ENCODE results near the gene GZMM. TPM values are rescaled to one million over a fixed set of nuclear protein-coding genes. Genes with fewer than 3 reads are reported as not detected.

The GZMM gene
- total RNA-seq, 2 experiments from 2014 or later = 41.6 to 46.3 TPM

DNA sequence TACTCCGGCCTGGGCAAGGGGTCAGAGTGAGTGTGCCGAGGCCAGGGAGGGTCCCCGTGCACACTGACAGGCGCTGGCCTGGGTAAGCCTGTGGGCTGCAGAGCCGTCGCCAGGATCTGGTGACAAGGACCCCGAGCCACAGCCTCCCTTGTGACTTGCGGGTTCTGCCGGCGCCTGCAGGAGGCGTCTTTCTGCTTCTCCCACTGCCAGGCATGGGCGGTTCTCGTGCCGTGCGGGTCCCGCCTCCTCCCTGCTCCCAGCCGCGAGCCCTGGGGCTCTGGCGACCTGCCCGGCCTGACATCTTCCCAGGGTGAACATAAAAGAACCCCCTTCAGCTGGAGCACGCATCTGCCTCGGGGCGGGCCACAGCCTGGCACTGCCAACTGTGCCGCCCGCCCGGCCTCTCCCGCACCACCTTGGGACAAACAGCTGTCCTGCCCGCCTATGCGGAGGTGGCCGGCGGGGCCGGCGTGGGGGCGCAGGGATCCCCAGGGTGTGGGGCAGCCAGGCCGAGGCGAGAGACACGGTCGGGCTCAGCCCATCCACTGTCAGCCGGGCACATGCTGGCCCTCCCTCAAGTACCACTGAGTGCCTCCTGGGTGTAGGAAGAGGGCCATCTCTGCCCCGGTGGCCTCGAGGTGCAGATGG, 44.4 kb downstream of the GZMM start:
- Mint-ChIP-seq H3K4me1 (ENCODE audit: low read depth) (peaks cover 5% of the 10 kb centered on the region), H3K27me3 (peaks cover 23% of the 10 kb centered on the region), H3K36me3 (ENCODE audit: low read depth) (peaks cover under 1% of the 10 kb centered on the region), H3K4me3 (peak overlapping the region; percentile 63), H3K27ac (no peak overlapping the region), H3K9me3 (no peaks in the 10 kb centered on the region)
- no peak overlapping the region for H3K27ac ChIP-seq (ENCODE audit: low read depth in 1 of 2, low read length in 2 of 2)
- ChIA-PET POLR2A (no interaction called here), CTCF (interaction anchor here (1.2 to 1.8 kb wide), 2 partner anchors 78 to 146 kb away, joined by 3 to 6 read pairs; no protein-coding TSS in a partner anchor)
- peaks cover 0 to 28% of the 10 kb centered on the region in 2 experiments for H3K9me3 ChIP-seq (ENCODE audit: control insufficient read depth in 1 of 2, insufficient read depth in 1 of 2, low read length in 2 of 2)
- DNase-seq = peak; percentile 32 to 86 (median 60)
- peaks cover 25 to 30% of the 10 kb centered on the region in 2 experiments for H3K27me3 ChIP-seq (ENCODE audit: control insufficient read depth in 1 of 2, insufficient read depth in 2 of 2, low read length in 2 of 2)
- intact Hi-C loops (cut with DNase I, micrococcal nuclease) = loop anchor here in 1 of 2 experiments (1.0 to 5.0 kb wide), 2 partner anchors 23 to 74 kb away; partner anchors contain the start of gene RNF126
- no peak for TF ChIP-seq CTCF (IDR thresholded peaks at IDR 0.05)
- ATAC-seq (ENCODE audit: poor library complexity) = peak; percentile 69
- H3K4me3 ChIP-seq (ENCODE audit: low read length) = no peak overlapping the region
- H3K4me1 ChIP-seq (ENCODE audit: insufficient read depth, low read length) = peaks cover 38% of the 10 kb centered on the region
- H3K36me3 ChIP-seq (ENCODE audit: insufficient read depth, low read length) = peaks cover 3% of the 10 kb centered on the region

DNA sequence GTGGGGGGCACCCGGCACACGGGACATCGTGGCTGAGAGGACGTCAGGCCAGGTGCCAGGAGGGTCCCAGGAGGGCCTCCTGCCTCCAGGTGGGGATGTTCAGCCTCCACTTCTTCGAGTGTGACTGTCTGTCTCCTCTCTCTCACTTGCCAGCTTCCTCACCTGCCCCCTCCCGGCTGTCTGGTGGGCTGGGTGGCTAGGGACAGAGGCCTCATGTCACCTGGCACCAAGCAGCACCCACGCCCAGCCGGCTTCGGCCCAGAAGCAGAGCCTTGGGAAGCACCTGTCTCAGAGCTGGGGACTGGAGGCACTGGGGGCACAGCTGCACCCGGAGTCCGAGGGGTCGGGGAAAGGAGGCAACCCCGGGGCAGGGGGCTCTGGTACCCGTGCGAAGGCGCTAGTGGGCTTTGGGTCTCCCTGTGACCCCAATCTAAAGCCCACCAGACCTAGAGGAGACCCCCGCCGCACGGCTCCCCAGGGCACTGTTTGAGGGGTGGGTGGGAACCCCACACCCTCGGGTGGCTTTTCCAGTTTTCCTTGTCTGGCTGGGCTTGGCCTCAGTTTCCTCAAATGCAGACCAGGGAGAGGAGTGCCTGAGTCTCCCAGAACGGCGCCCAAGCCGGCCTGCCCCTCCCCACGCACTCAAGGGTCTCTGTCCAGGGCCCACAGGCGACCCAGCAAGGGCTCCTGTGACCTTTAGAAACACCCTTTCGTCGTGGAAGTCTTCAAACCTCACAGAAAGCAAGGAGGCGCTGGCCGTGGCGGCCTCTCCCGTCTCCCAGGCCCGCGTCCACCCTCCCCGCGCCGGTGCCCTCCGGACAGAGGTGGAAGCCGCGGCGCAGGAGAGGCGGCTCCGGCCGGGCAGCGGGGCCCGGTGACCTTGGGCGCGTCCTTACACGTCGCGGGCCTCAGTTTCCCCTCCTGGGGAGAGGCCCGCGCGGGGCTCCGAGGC, 45.2 kb downstream of the GZMM start:
- H3K36me3 Mint-ChIP-seq (ENCODE audit: low read depth) = no peaks in the 10 kb centered on the region
- Histone ChIP-seq H3K4me3 (ENCODE audit: low read length) (no peak overlapping the region), H3K27ac (ENCODE audit: low read depth in 1 of 2, low read length in 2 of 2) (no peak overlapping the region), H3K4me1 (ENCODE audit: insufficient read depth, low read length) (peaks cover 36% of the 10 kb centered on the region), H3K9me3 (ENCODE audit: control insufficient read depth in 1 of 2, insufficient read depth in 1 of 2, low read length in 2 of 2) (peaks cover 0 to 28% of the 10 kb centered on the region in 2 experiments), H3K27me3 (ENCODE audit: control insufficient read depth in 1 of 2, insufficient read depth in 2 of 2, low read length in 2 of 2) (peaks cover 25 to 30% of the 10 kb centered on the region in 2 experiments), H3K36me3 (ENCODE audit: insufficient read depth, low read length) (no peaks in the 10 kb centered on the region)
- no peak overlapping the region for H3K27ac Mint-ChIP-seq
- H3K4me1 Mint-ChIP-seq (ENCODE audit: low read depth) = peaks cover 5% of the 10 kb centered on the region
- intact Hi-C loops (cut with DNase I, micrococcal nuclease) = loop anchor here in 1 of 2 experiments (1.0 to 5.0 kb wide), 2 partner anchors 22 to 73 kb away; partner anchors contain the start of gene RNF126
- peak overlapping the region; percentile 45 for H3K4me3 Mint-ChIP-seq
- ATAC-seq (ENCODE audit: poor library complexity) (no peak), DNase-seq (peak in 2 of 14 experiments; percentile 39 to 54)
- H3K9me3 Mint-ChIP-seq = no peaks in the 10 kb centered on the region
- TF ChIP-seq CTCF (IDR thresholded peaks at IDR 0.05) = no peak
- peaks cover 26% of the 10 kb centered on the region for H3K27me3 Mint-ChIP-seq
- ChIA-PET CTCF (interaction anchor here (0.6 to 1.8 kb wide), 3 partner anchors 78 to 145 kb away, joined by 3 to 6 read pairs (median 3); no protein-coding TSS in a partner anchor), POLR2A (no interaction called here)

GRCh38 chr19:589693-590395, 46.0 kb downstream of the GZMM start, which contains the start of gene HCN2:
HCN2 (plus strand) TSS chr19:589881; CDS start chr19:589946, 65 bp downstream.
- Histone ChIP-seq H3K36me3 (ENCODE audit: insufficient read depth, low read length) (no peaks in the 10 kb centered on the region), H3K27ac (ENCODE audit: low read depth in 1 of 2, low read length in 2 of 2) (no peak within 1 kb of the TSS), H3K4me1 (ENCODE audit: insufficient read depth, low read length) (peaks cover 32% of the 10 kb centered on the region), H3K9me3 (ENCODE audit: control insufficient read depth in 1 of 2, insufficient read depth in 1 of 2, low read length in 2 of 2) (peaks cover 0 to 28% of the 10 kb centered on the region in 2 experiments), H3K4me3 (ENCODE audit: low read length) (no peak within 1 kb of the TSS), H3K27me3 (ENCODE audit: control insufficient read depth in 1 of 2, insufficient read depth in 2 of 2, low read length in 2 of 2) (peaks cover 25 to 30% of the 10 kb centered on the region in 2 experiments)
- peak within 1 kb of the TSS; percentile 45 for H3K4me3 Mint-ChIP-seq
- CTCF ChIA-PET = no interaction called here
- peak; percentile 3 for ATAC-seq (ENCODE audit: poor library complexity)
- no peak for DNase-seq
- H3K27me3 Mint-ChIP-seq = peaks cover 25% of the 10 kb centered on the region
- no peak within 1 kb of the TSS for H3K27ac Mint-ChIP-seq
- no peaks in the 10 kb centered on the region for H3K36me3 Mint-ChIP-seq (ENCODE audit: low read depth)
- H3K9me3 Mint-ChIP-seq = no peaks in the 10 kb centered on the region
- H3K4me1 Mint-ChIP-seq (ENCODE audit: low read depth) = peaks cover 5% of the 10 kb centered on the region
- intact Hi-C loops (cut with DNase I, micrococcal nuclease) = loop anchor here in 1 of 2 experiments (5.0 kb wide), 1 partner anchor 72 kb away; the partner anchor contains the start of gene RNF126
- POLR2A ChIA-PET = no interaction called here
- no peak for TF ChIP-seq CTCF (IDR thresholded peaks at IDR 0.05)

All from CD4-positive, alpha-beta T cell (primary cell).